SIG-M5 treated with dmso at 0.1 percent for 504 hours (cell line): ENCODE results near the gene PRSS38.

Experiments used
- DNase-seq: peaks from one replicate; lab custom pipeline; 2025; ENCODE audit not compliant: unreplicated experiment; lab: John Stamatoyannopoulos, UW

Gene PRSS38

GRCh38 chr1:227778401-227778947 lies 37.0 kb upstream of the PRSS38 start:
- DNase-seq: no peak

- no peak for DNase-seq
These were observed 36.4 kb upstream of the PRSS38 start for GRCh38 chr1:227779021-227779441.

- no peak for DNase-seq
These were observed 35.8 kb upstream of the PRSS38 start for GRCh38 chr1:227779685-227780084.

GRCh38 chr1:227780101-227781044 lies 35.1 kb upstream of the PRSS38 start:
- no peak for DNase-seq

GRCh38 chr1:227781314-227781930 lies 34.1 kb upstream of the PRSS38 start:
- no peak for DNase-seq

- no peak for DNase-seq
These were observed 33.2 kb upstream of the PRSS38 start for GRCh38 chr1:227782226-227782625.

GRCh38 chr1:227785094-227785804 lies 30.2 kb upstream of the PRSS38 start:
- DNase-seq: no peak

- DNase-seq: no peak
These were observed 29.4 kb upstream of the PRSS38 start for GRCh38 chr1:227785805-227786671.

GRCh38 chr1:227786673-227787512 lies 28.6 kb upstream of the PRSS38 start:
- no peak for DNase-seq

GRCh38 chr1:227787513-227788270 lies 27.8 kb upstream of the PRSS38 start:
- peak; percentile 96 for DNase-seq

- DNase-seq: peak; percentile 72
These were observed 27.0 kb upstream of the PRSS38 start for GRCh38 chr1:227788271-227789083.

GRCh38 chr1:227789084-227790033 lies 26.1 kb upstream of the PRSS38 start:
- DNase-seq: no peak

- no peak for DNase-seq
These were observed 25.5 kb upstream of the PRSS38 start for GRCh38 chr1:227790034-227790400.

- DNase-seq: no peak
These were observed 24.6 kb upstream of the PRSS38 start for GRCh38 chr1:227790868-227791267.

- DNase-seq: no peak
These were observed 23.9 kb upstream of the PRSS38 start for GRCh38 chr1:227791425-227792143.
